ENCODE measurements around the gene SPATA21. TPM values are rescaled to one million over a fixed set of nuclear protein-coding genes. Genes with fewer than 3 reads are reported as not detected.

SPATA21 gene
- total RNA-seq, 1 experiment from 2014 or later = not detected

DNA sequence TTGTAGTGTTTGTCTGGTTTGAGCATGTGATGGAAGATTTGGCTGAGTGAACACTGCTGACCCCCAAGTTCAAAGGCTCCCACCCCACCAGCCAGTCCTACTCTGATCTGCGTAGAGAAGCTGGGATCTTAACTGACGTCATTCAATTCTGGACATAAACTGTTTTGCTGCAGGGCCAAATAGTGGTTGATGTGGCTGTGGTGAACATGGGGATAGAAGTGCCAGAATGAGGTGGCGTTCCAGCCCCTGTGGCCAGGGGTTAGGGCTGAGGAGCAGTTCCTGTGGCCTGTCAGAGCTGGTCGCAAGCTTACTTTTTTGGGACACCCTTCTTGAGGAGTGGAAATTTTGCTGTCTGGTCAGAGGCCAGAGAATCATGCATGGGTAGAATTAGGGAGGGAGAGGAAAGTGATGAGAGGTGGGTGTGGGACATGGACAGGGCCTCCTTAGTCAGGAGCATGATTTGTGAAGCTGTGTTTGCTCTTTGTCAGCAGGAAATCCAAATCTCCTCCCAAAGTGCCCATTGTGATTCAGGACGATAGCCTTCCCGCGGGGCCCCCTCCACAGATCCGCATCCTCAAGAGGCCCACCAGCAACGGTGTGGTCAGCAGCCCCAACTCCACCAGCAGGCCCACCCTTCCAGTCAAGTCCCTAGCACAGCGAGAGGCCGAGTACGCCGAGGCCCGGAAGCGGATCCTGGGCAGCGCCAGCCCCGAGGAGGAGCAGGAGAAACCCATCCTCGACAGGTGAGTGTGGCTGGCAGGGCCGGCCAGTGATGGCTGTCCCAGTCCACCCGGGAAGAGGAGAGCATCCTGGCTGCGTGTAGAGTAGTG, 44.3 kb downstream of the SPATA21 start:
- ChIA-PET POLR2A (interaction anchor here (0.5 to 0.7 kb wide), 2 partner anchors 31 to 277 kb away, joined by 4 to 5 read pairs; no protein-coding TSS in a partner anchor), CTCF (interaction anchor here (1.0 to 1.3 kb wide), 4 partner anchors 32 to 228 kb away, joined by 3 to 4 read pairs (median 3); partner anchors contain the start of gene NECAP2)
- no peaks in the 10 kb centered on the region for H3K9me3 Mint-ChIP-seq

More for the DNA sequence above, 44.3 kb downstream of the SPATA21 start:
- TF ChIP-seq CREM (CRISPR knock-in tag; IDR thresholded peaks at IDR 0.05) (no peak), GABPB1 (CRISPR knock-in tag; IDR thresholded peaks at IDR 0.05) (no peak), FOXK1 (CRISPR knock-in tag; IDR thresholded peaks at IDR 0.05) (no peak), ZNF138 (CRISPR knock-in tag; conservative IDR thresholded peaks at IDR 0.05) (no peak), ATF1 (CRISPR knock-in tag; IDR thresholded peaks at IDR 0.05) (no peak), CBFB (CRISPR knock-in tag; IDR thresholded peaks at IDR 0.05; ENCODE audit: low read depth) (no peak), CREB1 (CRISPR knock-in tag; IDR thresholded peaks at IDR 0.05) (no peak), ZBTB21 (CRISPR knock-in tag; IDR thresholded peaks at IDR 0.05; ENCODE audit: borderline replicate concordance) (no peak), JAZF1 (CRISPR knock-in tag; IDR thresholded peaks at IDR 0.05) (no peak)
- TF ChIP-seq, protein P1, sequence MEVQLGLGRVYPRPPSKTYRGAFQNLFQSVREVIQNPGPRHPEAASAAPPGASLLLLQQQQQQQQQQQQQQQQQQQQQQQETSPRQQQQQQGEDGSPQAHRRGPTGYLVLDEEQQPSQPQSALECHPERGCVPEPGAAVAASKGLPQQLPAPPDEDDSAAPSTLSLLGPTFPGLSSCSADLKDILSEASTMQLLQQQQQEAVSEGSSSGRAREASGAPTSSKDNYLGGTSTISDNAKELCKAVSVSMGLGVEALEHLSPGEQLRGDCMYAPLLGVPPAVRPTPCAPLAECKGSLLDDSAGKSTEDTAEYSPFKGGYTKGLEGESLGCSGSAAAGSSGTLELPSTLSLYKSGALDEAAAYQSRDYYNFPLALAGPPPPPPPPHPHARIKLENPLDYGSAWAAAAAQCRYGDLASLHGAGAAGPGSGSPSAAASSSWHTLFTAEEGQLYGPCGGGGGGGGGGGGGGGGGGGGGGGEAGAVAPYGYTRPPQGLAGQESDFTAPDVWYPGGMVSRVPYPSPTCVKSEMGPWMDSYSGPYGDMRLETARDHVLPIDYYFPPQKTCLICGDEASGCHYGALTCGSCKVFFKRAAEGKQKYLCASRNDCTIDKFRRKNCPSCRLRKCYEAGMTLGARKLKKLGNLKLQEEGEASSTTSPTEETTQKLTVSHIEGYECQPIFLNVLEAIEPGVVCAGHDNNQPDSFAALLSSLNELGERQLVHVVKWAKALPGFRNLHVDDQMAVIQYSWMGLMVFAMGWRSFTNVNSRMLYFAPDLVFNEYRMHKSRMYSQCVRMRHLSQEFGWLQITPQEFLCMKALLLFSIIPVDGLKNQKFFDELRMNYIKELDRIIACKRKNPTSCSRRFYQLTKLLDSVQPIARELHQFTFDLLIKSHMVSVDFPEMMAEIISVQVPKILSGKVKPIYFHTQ (CRISPR knock-in tag; IDR thresholded peaks at IDR 0.05) = no peak
- TF ChIP-seq, protein P2, sequence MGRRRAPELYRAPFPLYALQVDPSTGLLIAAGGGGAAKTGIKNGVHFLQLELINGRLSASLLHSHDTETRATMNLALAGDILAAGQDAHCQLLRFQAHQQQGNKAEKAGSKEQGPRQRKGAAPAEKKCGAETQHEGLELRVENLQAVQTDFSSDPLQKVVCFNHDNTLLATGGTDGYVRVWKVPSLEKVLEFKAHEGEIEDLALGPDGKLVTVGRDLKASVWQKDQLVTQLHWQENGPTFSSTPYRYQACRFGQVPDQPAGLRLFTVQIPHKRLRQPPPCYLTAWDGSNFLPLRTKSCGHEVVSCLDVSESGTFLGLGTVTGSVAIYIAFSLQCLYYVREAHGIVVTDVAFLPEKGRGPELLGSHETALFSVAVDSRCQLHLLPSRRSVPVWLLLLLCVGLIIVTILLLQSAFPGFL (CRISPR knock-in tag; IDR thresholded peaks at IDR 0.05; ENCODE audit: borderline replicate concordance) = no peak
- TF ChIP-seq, protein P3, sequence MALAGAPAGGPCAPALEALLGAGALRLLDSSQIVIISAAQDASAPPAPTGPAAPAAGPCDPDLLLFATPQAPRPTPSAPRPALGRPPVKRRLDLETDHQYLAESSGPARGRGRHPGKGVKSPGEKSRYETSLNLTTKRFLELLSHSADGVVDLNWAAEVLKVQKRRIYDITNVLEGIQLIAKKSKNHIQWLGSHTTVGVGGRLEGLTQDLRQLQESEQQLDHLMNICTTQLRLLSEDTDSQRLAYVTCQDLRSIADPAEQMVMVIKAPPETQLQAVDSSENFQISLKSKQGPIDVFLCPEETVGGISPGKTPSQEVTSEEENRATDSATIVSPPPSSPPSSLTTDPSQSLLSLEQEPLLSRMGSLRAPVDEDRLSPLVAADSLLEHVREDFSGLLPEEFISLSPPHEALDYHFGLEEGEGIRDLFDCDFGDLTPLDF (CRISPR knock-in tag; IDR thresholded peaks at IDR 0.05) = no peak
- TF ChIP-seq, protein P4, sequence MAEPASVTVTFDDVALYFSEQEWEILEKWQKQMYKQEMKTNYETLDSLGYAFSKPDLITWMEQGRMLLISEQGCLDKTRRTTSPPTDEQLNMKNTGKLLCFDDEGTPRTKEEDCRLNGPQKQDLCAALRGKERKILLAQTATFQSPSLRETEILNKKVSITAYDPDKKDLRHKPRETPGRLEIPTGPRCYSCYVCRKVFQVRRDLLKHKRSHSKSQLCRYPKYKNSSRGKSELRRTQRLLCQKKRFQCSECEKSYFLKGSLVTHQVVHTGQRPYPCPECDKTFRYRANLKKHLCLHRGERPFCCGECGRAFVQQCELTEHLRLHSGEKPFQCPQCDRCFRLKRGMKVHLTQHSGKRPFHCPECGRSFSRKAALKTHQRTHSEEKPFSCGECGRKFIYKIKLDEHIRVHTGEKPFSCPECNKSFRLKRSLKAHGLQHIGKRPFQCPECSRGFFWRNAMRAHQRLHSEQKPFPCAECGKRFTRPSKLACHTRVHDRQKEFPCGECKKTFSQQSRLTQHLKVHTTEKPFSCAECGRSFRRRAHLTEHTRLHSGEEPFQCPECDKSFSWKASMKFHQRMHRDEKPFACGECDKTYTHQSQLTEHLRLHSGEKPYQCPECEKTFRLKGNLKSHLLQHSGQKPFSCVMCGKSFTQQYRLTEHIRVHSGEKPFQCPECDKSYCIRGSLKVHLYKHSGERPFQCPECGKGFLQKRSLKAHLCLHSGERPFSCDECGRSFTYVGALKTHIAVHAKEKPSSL (CRISPR knock-in tag; conservative IDR thresholded peaks at IDR 0.05) = no peak
- TF ChIP-seq, protein P5, sequence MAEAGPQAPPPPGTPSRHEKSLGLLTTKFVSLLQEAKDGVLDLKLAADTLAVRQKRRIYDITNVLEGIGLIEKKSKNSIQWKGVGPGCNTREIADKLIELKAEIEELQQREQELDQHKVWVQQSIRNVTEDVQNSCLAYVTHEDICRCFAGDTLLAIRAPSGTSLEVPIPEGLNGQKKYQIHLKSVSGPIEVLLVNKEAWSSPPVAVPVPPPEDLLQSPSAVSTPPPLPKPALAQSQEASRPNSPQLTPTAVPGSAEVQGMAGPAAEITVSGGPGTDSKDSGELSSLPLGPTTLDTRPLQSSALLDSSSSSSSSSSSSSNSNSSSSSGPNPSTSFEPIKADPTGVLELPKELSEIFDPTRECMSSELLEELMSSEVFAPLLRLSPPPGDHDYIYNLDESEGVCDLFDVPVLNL (CRISPR knock-in tag; IDR thresholded peaks at IDR 0.05; ENCODE audit: borderline replicate concordance, low read depth) = no peak
- TF ChIP-seq, protein P6, sequence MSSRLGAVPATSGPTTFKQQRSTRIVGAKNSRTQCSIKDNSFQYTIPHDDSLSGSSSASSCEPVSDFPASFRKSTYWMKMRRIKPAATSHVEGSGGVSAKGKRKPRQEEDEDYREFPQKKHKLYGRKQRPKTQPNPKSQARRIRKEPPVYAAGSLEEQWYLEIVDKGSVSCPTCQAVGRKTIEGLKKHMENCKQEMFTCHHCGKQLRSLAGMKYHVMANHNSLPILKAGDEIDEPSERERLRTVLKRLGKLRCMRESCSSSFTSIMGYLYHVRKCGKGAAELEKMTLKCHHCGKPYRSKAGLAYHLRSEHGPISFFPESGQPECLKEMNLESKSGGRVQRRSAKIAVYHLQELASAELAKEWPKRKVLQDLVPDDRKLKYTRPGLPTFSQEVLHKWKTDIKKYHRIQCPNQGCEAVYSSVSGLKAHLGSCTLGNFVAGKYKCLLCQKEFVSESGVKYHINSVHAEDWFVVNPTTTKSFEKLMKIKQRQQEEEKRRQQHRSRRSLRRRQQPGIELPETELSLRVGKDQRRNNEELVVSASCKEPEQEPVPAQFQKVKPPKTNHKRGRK (CRISPR knock-in tag; IDR thresholded peaks at IDR 0.05; ENCODE audit: borderline replicate concordance) = no peak
- TF ChIP-seq, protein P7, sequence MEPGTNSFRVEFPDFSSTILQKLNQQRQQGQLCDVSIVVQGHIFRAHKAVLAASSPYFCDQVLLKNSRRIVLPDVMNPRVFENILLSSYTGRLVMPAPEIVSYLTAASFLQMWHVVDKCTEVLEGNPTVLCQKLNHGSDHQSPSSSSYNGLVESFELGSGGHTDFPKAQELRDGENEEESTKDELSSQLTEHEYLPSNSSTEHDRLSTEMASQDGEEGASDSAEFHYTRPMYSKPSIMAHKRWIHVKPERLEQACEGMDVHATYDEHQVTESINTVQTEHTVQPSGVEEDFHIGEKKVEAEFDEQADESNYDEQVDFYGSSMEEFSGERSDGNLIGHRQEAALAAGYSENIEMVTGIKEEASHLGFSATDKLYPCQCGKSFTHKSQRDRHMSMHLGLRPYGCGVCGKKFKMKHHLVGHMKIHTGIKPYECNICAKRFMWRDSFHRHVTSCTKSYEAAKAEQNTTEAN (CRISPR knock-in tag; IDR thresholded peaks at IDR 0.05) = no peak
- TF ChIP-seq, protein P8, sequence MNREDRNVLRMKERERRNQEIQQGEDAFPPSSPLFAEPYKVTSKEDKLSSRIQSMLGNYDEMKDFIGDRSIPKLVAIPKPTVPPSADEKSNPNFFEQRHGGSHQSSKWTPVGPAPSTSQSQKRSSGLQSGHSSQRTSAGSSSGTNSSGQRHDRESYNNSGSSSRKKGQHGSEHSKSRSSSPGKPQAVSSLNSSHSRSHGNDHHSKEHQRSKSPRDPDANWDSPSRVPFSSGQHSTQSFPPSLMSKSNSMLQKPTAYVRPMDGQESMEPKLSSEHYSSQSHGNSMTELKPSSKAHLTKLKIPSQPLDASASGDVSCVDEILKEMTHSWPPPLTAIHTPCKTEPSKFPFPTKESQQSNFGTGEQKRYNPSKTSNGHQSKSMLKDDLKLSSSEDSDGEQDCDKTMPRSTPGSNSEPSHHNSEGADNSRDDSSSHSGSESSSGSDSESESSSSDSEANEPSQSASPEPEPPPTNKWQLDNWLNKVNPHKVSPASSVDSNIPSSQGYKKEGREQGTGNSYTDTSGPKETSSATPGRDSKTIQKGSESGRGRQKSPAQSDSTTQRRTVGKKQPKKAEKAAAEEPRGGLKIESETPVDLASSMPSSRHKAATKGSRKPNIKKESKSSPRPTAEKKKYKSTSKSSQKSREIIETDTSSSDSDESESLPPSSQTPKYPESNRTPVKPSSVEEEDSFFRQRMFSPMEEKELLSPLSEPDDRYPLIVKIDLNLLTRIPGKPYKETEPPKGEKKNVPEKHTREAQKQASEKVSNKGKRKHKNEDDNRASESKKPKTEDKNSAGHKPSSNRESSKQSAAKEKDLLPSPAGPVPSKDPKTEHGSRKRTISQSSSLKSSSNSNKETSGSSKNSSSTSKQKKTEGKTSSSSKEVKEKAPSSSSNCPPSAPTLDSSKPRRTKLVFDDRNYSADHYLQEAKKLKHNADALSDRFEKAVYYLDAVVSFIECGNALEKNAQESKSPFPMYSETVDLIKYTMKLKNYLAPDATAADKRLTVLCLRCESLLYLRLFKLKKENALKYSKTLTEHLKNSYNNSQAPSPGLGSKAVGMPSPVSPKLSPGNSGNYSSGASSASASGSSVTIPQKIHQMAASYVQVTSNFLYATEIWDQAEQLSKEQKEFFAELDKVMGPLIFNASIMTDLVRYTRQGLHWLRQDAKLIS (CRISPR knock-in tag; IDR thresholded peaks at IDR 0.05; ENCODE audit: borderline replicate concordance) = no peak
- no peak for DNase-seq (ENCODE audit: low spot score)
- Mint-ChIP-seq H3K4me3 (no peak overlapping the region; the same call in 1 of the 2 replicates), H3K36me3 (peaks cover 26% of the 10 kb centered on the region), H3K27me3 (ENCODE audit: low read depth) (no peaks in the 10 kb centered on the region; the same call in 1 of the 2 replicates), H3K4me1 (peaks cover 43% of the 10 kb centered on the region), H3K27ac (peak overlapping the region; percentile 62)
- ATAC-seq = no peak; the same call in 1 of the 2 replicates

Measured in WTC11 (cell line).